ENCODE data around the gene UBC.

- TF ChIP-seq HOXA7 (CRISPR knock-in tag; IDR thresholded peaks at IDR 0.05; ENCODE audit: borderline replicate concordance) (no peak), ZNF324 (tag by site-specific recombination; IDR thresholded peaks at IDR 0.05) (no peak), KLF9 (tag by site-specific recombination; IDR thresholded peaks at IDR 0.05; ENCODE audit: low read depth) (peak; percentile 67; the same call in 1 of the 2 replicates), CTCF (tag by site-specific recombination; IDR thresholded peaks at IDR 0.05) (peak; percentile 15; the same call in 1 of the 2 replicates), ZIC2 (tag by site-specific recombination; IDR thresholded peaks at IDR 0.05) (peak; percentile 97)
Measured at GRCh38 chr12:124863416-124864325, 50.8 kb downstream of the UBC start, which contains the start of gene SCARB1.

All from HEK293 (cell line).